ENCODE results near the gene ETF1. TPM values are rescaled to one million over a fixed set of nuclear protein-coding genes. Genes with fewer than 3 reads are reported as not detected.
"Not testable (repeated sequence)": the region's sequence is repeated elsewhere in the genome, so short reads cannot be mapped to it uniquely, and the experiment has no call there.

The ETF1 gene
- total RNA-seq, 2 donors from 2014 or later: 67.6 to 115 TPM

- Histone ChIP-seq H3K36me3 (no peaks in the 10 kb centered on the region), H3K4me3 (no peak overlapping the region), H3K4me1 (ENCODE audit: control insufficient read depth in 1 of 2, low read depth in 2 of 2) (peaks cover 19 to 41% of the 10 kb centered on the region in 2 donors), H3K27ac (no peak overlapping the region), H3K9me3 (no peaks in the 10 kb centered on the region), H3K27me3 (replicated peaks; ENCODE audit: insufficient read depth) (no peaks in the 10 kb centered on the region)
- TF ChIP-seq CTCF (IDR thresholded peaks at IDR 0.05): no peak
- ATAC-seq (ENCODE audit: insufficient number of reproducible peaks, low FRiP score, low read depth) (no peak), DNase-seq (ENCODE audit: low spot score) (no peak)
Observed at GRCh38 chr5:138489683-138490061, 53.4 kb downstream of the ETF1 start.

GRCh38 chr5:138488481-138488945, 54.5 kb downstream of the ETF1 start:
- Histone ChIP-seq H3K36me3 (no peaks in the 10 kb centered on the region), H3K4me3 (no peak overlapping the region), H3K27ac (no peak overlapping the region), H3K9me3 (no peaks in the 10 kb centered on the region), H3K4me1 (ENCODE audit: control insufficient read depth in 1 of 2, low read depth in 2 of 2) (peaks cover 19 to 40% of the 10 kb centered on the region in 2 donors), H3K27me3 (replicated peaks; ENCODE audit: insufficient read depth) (no peaks in the 10 kb centered on the region)
- DNase-seq (ENCODE audit: low spot score) (no peak), ATAC-seq (ENCODE audit: insufficient number of reproducible peaks, low FRiP score, low read depth) (no peak)
- no peak for TF ChIP-seq CTCF (IDR thresholded peaks at IDR 0.05)

- Histone ChIP-seq H3K9me3 (no peaks in the 10 kb centered on the region), H3K27ac (no peak overlapping the region), H3K4me1 (ENCODE audit: control insufficient read depth in 1 of 2, low read depth in 2 of 2) (no peaks in the 10 kb centered on the region), H3K36me3 (no peaks in the 10 kb centered on the region), H3K27me3 (replicated peaks; ENCODE audit: insufficient read depth) (no peaks in the 10 kb centered on the region), H3K4me3 (no peak overlapping the region)
- ATAC-seq (ENCODE audit: insufficient number of reproducible peaks, low FRiP score, low read depth): no peak
- no peak for DNase-seq (ENCODE audit: low spot score)
- TF ChIP-seq CTCF (IDR thresholded peaks at IDR 0.05): no peak
Observed at GRCh38 chr5:138482638-138483037, 60.4 kb downstream of the ETF1 start.

- H3K9me3 ChIP-seq: no peaks in the 10 kb centered on the region
- no peak overlapping the region for H3K4me3 ChIP-seq
- DNase-seq (ENCODE audit: low spot score) (no peak), ATAC-seq (ENCODE audit: insufficient number of reproducible peaks, low FRiP score, low read depth) (no peak)
- no peaks in the 10 kb centered on the region for H3K36me3 ChIP-seq
- no peak for TF ChIP-seq CTCF (IDR thresholded peaks at IDR 0.05)
- no peaks in the 10 kb centered on the region for H3K4me1 ChIP-seq (ENCODE audit: control insufficient read depth in 1 of 2, low read depth in 2 of 2)
- no peak overlapping the region for H3K27ac ChIP-seq
- no peaks in the 10 kb centered on the region for H3K27me3 ChIP-seq (replicated peaks; ENCODE audit: insufficient read depth)
Observed at GRCh38 chr5:138476918-138477317, 66.1 kb downstream of the ETF1 start.

- H3K4me3 ChIP-seq; H3K27ac ChIP-seq; DNase-seq (ENCODE audit: low spot score): not testable (repeated sequence)
Observed at GRCh38 chr5:138473151-138473550, 69.9 kb downstream of the ETF1 start.

GRCh38 chr5:138472353-138472752, 70.7 kb downstream of the ETF1 start:
- Histone ChIP-seq H3K9me3 (no peaks in the 10 kb centered on the region), H3K4me1 (ENCODE audit: control insufficient read depth in 1 of 2, low read depth in 2 of 2) (peaks cover under 1 to 15% of the 10 kb centered on the region in 2 donors), H3K27me3 (replicated peaks; ENCODE audit: insufficient read depth) (no peaks in the 10 kb centered on the region), H3K36me3 (peaks cover 4% of the 10 kb centered on the region), H3K4me3 (no peak overlapping the region), H3K27ac (no peak overlapping the region)
- DNase-seq (ENCODE audit: low spot score) (no peak), ATAC-seq (ENCODE audit: insufficient number of reproducible peaks, low FRiP score, low read depth) (no peak)
- TF ChIP-seq CTCF (IDR thresholded peaks at IDR 0.05): no peak

More at GRCh38 chr5:138473151-138473550, 69.9 kb downstream of the ETF1 start:
- H3K4me1 ChIP-seq (ENCODE audit: control insufficient read depth in 1 of 2, low read depth in 2 of 2); ATAC-seq (ENCODE audit: insufficient number of reproducible peaks, low FRiP score, low read depth); H3K36me3 ChIP-seq; H3K9me3 ChIP-seq; H3K27me3 ChIP-seq (replicated peaks; ENCODE audit: insufficient read depth): not testable (repeated sequence)

Measured in thoracic aorta (tissue), 2 donors.